GM20431 (cell line): ENCODE results near the gene ZNRF4.
"Not testable (repeated sequence)": the region's sequence is repeated elsewhere in the genome, so short reads cannot be mapped to it uniquely, and the experiment has no call there.

ENCODE experiments used
- in situ Hi-C: fragments of 300-500 bp; cut with MseI, MboI; formaldehyde crosslinking; loops from one replicate; pipeline ENCODE4 v1.15.0; 2020; ENCODE audit warnings: low sequenced_read_pairs; ENCODE audit not compliant: unreplicated experiment

ZNRF4 gene, protein sequence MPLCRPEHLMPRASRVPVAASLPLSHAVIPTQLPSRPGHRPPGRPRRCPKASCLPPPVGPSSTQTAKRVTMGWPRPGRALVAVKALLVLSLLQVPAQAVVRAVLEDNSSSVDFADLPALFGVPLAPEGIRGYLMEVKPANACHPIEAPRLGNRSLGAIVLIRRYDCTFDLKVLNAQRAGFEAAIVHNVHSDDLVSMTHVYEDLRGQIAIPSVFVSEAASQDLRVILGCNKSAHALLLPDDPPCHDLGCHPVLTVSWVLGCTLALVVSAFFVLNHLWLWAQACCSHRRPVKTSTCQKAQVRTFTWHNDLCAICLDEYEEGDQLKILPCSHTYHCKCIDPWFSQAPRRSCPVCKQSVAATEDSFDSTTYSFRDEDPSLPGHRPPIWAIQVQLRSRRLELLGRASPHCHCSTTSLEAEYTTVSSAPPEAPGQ

DNA sequence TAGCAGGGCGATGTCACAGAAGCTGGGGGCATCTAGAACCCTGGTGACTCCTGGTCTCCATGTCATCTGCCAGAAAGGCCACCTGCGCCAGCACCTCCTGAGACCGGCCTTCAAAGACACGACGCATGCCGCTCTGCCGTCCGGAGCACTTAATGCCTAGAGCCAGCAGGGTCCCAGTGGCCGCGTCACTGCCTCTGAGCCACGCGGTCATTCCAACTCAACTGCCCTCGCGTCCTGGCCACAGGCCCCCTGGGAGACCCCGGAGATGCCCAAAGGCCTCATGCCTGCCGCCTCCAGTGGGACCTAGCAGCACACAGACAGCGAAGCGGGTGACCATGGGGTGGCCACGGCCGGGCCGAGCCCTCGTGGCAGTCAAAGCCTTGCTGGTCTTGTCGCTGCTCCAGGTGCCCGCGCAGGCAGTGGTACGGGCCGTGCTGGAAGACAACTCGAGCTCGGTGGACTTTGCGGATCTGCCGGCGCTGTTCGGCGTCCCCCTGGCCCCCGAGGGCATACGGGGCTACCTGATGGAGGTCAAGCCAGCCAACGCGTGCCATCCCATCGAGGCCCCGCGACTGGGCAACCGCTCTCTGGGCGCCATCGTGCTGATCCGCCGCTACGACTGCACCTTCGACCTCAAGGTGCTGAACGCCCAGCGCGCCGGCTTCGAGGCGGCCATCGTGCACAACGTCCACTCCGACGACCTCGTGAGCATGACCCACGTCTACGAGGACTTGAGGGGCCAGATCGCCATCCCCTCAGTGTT is at the start of gene ZNRF4:
ZNRF4 (plus strand) TSS at position 51 of the 763 bp plus-strand sequence; CDS start at position 126, 75 bp downstream.
- in situ Hi-C loops: no loop called here

DNA sequence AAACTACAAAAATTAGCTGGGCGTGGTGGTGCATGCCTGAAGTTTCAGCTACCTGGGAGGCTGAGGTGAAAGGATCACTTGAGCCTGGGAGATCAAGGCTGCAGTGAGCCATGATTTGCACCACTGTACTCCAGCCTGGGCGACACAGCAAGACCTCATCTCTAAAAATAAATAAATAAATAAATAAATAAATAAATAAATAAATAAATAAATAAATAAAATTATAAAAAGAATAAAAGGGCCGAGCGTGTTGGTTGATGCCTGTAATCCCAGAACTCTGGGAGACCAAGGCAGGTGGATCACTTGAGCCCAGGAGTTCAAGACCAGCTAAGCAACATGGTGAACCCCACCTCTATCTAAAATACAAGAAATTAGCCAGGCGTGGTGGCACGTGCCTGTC is 49.0 kb upstream of the ZNRF4 start:
- in situ Hi-C loops: not testable (repeated sequence)

DNA sequence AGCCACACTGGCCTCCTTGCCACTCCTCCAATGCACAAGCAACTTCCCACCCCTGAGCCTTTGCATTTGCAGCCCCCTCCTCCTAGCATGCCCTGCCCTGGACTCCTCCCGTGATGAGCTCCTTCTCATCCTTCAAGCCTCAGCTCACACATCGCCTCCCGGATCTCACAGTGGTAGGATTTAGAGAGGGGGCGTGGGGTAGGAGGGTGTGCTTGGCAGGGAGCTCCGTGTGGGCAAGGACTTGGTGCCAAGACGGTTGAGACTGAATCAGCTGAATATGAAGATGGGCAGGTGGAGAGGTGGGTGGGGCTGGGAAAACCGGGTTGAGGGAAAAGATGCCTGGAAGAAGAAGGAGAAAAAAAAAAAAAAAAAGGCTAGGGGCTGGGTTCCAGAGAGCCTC is 48.4 kb upstream of the ZNRF4 start:
- in situ Hi-C loops: no loop called here

DNA sequence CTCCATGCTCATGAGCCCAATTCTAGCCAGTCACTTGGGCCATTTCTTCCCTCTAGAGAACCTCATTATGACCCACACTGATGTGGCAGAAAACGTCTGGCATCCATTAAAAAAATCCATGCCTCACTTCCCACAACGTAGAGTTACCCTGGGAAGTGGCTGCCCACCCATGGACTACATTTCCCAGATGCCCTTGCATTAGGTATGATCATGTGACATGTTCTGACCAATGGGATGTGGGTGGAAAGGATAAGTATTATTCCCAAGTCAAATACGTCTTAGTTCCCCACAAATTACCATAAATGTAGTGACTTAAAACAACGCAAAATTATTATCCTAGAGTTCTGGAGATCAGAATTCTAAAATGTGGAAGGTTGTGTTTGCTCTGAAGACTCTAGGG is 47.9 kb upstream of the ZNRF4 start:
- in situ Hi-C loops: no loop called here

DNA sequence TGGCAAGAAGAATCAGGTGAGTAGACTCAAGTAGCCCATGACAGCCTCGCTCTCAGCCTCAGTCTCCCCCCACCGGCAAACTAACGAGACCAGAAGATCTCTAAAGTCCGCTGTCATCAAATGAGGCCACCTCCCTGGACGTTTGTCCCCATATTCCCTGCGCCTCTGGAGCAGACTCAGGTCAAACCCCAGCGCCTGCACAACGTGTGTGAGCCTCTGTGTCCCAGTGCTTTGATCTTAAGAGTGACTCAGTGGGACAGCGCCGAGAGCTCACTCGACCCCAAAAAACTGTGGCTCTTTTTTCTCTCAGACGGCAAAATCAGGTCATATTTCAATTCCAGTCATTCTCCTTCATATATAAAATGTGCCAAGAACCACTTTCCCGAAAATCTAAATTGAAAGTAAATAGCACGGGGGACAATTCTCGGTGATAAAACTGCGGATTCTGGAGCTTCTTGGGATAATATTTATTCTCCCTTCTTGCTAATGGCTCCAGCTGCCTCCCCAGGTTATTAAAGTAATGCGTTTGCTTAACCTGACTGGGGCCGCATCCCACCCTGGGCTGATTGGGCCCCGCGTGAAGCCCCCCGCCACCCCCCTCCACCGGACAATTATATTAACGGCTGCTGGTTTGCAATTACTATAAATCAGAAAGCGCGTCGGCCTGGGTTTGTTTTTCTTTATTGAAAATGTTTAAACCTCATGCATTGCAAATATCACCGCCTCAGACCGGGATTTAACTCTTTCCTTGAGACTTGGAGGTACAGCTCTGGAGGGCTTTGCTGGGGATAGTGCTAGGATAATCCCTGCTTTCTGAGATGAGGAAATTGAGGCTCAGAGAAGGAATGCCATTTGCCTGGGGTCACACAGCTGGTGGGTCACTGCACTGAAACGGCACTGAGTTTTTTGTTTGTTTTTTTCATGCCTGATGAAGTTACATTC is 37.5 kb upstream of the ZNRF4 start:
- in situ Hi-C loops: no loop called here

DNA sequence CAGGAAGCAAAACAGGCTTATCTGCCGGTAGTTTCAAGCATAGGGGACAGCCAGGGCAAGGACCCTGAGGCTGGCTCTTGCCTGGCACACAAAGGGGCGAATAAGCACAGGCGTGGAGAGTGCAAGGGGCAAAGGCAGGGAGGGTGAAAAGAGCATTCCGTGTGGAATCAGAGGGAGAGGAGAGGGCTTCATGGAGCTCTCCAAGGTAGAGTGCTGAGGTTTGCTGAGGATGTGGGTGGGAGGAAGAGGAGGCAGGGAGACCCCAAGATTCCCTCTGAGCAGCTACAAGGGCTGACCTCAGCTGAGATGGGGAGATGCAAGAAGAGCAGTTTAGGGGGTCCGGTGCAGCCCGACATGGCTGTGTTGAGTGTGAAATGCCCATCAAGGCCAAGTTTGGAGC is 36.5 kb upstream of the ZNRF4 start:
- in situ Hi-C loops: no loop called here

DNA sequence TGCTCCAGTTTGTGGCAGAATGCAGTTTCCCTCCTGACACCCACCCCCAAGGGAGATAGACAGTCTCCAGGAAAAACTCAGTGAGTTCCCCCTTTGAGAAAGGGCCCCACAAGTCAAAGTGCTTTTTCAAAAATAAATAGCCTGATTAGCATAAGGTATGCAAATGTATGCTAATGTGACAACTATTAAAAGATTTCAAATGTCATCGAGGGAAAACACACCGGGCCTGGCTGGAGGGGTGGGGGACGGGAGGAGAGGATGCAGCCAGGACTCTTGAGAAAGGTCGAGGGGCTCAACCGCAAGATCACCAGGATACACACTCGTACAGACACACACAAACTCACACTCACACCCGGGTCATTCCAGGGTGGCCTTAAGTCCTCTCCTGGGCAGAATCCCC is 34.3 kb upstream of the ZNRF4 start:
- in situ Hi-C loops: no loop called here

DNA sequence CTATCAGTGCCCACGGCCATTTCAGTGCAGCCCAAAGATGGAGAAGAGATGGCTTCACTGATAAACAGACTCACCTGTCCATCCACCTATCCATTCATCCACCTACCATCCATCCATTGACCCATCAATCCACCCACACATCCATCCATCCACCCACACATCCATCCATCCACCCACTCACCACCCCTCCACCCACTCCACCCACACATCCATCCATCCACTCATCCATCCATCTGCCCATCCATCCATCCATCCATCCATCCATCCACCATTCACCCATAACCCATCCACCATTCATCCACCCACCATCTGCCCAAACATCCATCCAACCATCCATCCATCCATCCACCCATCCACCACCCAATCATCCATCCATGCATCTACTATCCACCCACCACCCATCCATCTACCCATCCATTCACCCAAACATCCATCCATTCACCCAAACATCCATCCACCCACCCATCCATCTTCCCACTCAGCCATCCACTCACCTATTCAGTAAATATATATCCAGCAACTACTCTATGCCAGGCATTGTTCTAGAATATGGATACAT is 31.6 kb upstream of the ZNRF4 start:
- in situ Hi-C loops: no loop called here

DNA sequence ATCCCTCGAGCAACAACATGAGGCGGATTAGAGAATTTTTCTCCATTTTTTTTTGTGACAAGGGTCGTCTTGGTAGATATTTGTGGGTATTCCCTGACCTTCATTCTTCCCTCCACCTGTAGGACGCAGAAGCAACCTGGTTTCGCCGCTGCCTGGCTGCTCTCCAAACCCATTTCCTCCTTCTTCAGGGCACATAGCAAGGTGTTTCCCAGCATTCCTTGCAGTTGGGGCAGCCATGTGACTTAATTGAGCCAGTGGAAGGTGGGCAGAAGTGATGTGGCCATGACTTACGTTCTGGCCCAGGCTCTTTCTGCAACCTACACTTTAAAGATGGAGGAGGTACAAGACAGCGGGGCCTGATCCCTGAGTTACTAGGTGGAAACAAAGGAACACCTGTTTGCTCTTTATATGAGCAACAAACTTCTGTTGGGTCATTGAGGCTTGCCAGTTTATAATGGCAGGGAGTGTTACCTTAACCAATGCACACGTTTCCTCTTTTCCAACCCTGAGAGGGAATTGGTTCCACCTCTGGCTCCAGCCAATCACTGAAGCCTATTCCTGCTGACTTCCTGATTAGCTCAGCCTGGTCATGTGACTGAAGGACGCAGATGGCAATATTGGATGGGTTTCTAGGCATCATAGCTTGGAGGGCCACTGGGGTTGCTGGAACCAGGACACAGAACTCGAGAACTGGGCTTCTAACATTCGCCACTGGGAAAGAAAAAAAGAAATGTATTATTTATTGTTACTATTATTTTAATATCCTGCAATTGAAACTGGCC is 30.8 kb upstream of the ZNRF4 start:
- in situ Hi-C loops: no loop called here

DNA sequence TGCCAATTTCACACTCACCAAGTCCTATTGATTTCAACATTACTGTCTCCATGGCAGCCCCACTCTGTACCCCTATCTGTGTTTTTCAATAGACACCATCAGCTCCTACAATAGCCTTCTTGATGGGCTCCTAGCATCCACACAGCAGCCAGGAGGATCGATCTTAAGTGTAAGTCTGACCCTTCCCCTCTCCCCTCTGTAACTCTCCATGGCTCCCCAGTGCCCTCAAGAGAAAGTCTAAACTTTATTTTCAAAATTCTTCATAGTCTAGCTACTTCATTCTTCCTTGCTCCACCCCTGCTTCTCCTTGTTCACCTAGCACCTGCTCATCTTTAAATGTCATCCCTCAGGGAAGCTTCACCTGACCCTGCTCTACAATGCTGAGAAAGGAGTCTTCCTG is 30.0 kb upstream of the ZNRF4 start:
- in situ Hi-C loops: no loop called here

DNA sequence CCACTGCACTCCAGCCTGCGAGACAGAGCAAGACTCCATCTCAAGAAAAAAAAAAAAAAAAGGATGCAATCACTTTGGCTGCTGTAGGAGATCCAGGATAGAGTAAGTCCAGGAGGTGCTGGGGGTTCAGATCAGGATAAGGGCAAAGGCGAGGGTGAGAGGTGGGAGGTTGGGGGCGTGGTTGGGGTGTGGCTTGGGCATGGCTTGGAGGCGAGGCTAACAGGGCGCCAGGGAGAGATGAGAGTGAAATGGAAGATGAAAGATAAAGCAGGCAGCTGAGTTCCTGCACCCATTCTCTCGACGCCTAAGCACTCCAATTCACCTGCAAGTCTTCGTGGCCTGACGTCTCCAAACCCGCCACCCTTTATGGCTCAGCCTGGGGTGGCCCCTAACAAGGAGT is 25.0 kb upstream of the ZNRF4 start:
- in situ Hi-C loops: no loop called here

DNA sequence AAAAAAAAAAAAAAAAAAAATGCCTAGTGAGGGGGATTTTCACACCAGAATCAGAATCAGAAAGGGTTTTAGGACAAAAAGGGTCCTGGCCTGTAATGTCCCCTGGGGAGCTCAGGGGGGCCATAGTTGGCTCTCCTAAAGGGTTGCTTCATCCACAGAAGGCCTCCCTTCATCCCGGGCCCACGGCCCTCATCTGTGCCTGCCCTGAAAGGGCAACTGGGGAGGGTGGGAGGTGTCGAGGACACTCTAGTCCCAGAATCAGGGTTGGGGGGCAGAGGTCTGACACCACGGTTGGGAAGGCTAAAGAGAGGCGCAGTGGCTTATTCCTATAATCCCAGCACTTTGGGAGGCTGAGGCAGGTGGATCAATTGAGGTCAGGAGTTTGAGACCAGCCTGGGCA is 22.5 kb upstream of the ZNRF4 start:
- in situ Hi-C loops: no loop called here

DNA sequence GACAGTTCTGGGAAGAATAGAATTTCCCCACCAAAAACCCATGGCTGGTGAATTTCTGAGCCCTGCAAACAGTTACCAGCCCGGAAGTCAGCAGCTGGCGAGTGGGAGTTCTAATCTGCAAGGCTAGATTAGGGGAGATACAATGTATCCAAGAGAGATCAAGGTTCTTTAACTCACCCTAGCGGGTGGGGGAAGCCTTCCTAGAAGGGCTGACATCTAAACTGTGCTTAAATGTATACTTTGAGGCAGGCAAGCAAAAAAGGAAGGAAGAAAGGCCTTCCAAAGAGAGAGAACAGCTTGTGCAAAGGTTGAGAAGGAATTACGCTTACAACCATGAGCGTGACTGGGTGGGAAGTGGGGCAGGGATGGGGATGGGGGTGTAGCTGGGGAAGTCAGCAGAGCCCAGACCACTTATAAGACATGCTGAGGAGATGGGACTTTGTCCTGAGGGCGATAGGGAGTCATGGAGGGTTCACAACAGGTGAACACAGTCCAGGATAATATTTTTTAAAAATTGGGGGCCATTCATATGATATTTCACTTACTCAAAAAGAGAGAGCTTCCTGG is 20.8 kb upstream of the ZNRF4 start:
- in situ Hi-C loops: no loop called here

DNA sequence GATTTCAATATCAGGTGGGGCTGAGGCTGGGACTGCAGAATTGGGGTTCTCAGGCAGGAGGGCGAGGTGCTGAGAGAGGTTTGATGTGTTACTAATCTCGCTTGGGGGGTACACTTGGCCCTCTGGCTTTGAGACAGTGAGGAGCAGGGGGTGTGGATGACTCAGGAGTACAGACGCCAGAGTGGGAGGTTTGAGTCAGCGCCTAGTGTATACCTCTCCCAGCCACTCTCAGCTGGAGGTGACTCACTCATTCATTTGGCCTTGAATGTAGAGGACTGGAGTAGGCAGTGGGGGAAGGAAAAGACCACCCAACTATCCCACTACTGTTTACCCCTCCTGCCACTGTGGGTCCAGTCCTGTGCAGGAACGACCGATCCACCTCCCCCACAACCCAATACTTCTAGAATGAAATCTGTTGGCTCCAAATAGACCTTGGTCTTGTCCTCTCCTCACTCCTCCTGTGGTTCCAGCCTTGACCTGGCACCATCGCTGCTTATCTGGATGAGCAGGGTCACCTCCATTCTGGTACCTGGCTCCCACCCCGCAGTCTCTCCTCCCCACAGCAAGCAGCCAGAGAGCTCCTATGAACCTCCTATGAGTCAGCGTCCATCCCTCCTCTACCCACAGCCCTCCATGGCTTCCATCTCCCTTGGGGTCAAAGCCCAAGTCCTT is 20.1 kb upstream of the ZNRF4 start:
- in situ Hi-C loops: no loop called here

DNA sequence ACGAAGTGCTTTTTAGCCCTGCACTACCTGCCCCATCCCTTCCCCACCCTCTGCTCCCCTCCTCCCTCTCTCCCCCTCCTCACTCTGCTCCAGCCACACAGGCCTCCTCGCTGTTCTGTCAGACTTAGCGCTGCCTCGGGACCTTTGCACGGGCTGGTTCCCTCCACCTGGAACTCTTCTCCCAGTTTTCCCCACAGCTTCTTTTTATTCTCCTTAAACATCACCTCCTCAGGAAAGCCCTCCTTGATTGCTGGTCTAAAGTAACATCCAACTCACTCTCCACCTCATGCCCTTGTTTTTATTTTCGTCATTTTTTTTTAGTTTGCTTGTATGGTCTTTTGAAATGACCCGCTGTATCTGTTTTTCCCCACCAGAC is 19.6 kb upstream of the ZNRF4 start:
- in situ Hi-C loops: no loop called here

DNA sequence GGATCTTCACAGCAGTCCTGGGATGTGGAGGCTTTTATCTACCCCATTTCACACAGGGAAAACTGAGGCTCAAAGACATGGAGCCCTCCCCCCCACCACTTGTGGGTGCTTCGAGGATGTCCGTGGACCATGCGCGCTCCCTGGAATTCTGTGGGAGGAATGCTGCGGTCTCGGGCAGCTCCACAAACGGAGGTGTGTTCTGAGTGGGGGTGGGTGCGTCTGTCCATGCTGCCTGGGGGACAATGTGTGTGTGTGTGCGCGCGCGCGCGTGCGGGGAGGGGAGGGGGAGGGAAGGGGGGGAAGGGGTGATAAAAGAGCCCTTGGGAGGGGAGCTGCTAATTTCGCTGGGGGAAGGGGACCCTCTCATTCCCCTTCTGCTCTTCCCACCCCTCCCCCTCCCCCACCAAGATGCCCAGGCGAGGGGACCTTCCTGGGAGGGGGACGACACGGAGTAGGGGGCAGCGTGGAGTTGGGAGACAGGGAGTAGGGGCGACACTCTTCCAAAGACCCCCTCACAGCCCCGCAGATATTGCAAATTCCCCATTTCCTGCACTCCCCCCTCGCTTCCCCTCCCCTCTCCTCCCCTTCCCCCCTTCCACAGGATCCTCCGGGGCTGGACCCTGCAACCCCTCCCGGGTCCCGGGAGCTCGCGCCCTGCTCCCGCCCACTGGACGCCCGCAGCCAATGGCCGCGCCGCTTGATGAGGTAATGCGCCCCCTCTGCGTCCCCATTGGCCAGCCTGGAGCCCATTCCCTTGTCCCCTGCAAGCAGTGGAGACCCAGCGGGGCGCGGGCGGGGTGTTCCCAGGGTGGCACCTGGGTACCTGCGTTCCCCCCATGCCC is 18.9 kb upstream of the ZNRF4 start:
- in situ Hi-C loops: no loop called here

DNA sequence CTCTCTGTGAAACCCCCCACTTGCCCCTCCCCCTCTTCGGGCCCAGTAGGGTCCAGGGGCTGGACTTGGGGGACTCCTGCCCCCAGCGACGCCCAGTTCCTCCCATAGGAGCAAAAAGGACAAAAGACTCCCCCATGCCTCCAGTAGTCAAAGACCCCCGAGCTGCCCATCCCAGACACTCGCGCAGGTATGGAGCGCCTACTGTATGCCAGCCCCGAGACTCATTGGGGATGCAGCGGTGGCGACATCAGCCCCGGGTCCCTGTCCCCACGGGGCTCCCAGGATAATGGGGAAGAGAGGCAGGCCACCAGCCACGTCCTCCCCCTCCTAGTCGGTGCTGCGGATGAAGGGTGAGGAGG is 18.3 kb upstream of the ZNRF4 start:
- in situ Hi-C loops: no loop called here

DNA sequence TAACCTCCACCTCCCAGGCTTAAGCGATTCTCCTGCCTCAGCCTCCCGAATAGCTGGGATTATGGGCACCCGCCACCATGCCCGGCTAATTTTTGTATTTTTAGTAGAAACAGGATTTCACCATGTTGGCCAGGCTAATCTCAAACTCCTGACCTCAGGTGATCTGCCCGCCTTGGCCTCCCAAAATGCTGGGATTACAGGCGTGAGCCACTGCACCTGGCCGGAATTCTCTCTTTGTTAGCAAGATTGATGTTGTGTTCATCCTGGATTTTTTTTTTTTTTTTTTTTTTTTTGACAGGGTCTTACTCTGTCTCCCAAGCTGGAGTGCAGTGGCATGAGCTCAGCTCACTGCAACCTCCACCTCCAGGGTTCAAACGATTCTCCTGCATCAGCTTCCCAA is 16.5 kb upstream of the ZNRF4 start:
- in situ Hi-C loops: not testable (repeated sequence)
